Embryonic facial prominence (tissue), 1 donor: Measurements from ENCODE around the gene ZFP64.
"Not testable (repeated sequence)": the region's sequence is repeated elsewhere in the genome, so short reads cannot be mapped to it uniquely, and the experiment has no call there.

Experiments
- DNase-seq: peaks from one replicate; pipeline ENCODE4 v3.0.0-alpha.2; 2016; ENCODE audit errors: extremely low spot score

The ZFP64 gene

GRCh38 chr20:52160049-52160570 is 31.5 kb downstream of the ZFP64 start:
- no peak for DNase-seq

GRCh38 chr20:52154575-52154974 is 37.0 kb downstream of the ZFP64 start:
- DNase-seq: no peak

- no peak for DNase-seq
Measured at GRCh38 chr20:52153896-52154295, 37.7 kb downstream of the ZFP64 start.

- DNase-seq: no peak
Measured at GRCh38 chr20:52152921-52153320, 38.7 kb downstream of the ZFP64 start.

- DNase-seq: no peak
Measured at GRCh38 chr20:52152416-52152815, 39.2 kb downstream of the ZFP64 start.

- peak; percentile 13 for DNase-seq
Measured at GRCh38 chr20:52150440-52151258, 40.9 kb downstream of the ZFP64 start.

GRCh38 chr20:52145587-52145986 is 46.0 kb downstream of the ZFP64 start:
- DNase-seq: no peak

- no peak for DNase-seq
Measured at GRCh38 chr20:52143277-52143676, 48.3 kb downstream of the ZFP64 start.

GRCh38 chr20:52142757-52143156 is 48.8 kb downstream of the ZFP64 start:
- no peak for DNase-seq

GRCh38 chr20:52139986-52140385 is 51.6 kb downstream of the ZFP64 start:
- no peak for DNase-seq

- DNase-seq: no peak
Measured at GRCh38 chr20:52137850-52138249, 53.7 kb downstream of the ZFP64 start.

- DNase-seq: not testable (repeated sequence)
Measured at GRCh38 chr20:52133714-52134113, 57.9 kb downstream of the ZFP64 start.

GRCh38 chr20:52132337-52132736 is 59.2 kb downstream of the ZFP64 start:
- no peak for DNase-seq

GRCh38 chr20:52131048-52131643 is 60.4 kb downstream of the ZFP64 start:
- DNase-seq: no peak

GRCh38 chr20:52130406-52130805 is 61.2 kb downstream of the ZFP64 start:
- no peak for DNase-seq

- no peak for DNase-seq
Measured at GRCh38 chr20:52129611-52130010, 62.0 kb downstream of the ZFP64 start.

- no peak for DNase-seq
Measured at GRCh38 chr20:52127309-52127708, 64.3 kb downstream of the ZFP64 start.

- no peak for DNase-seq
Measured at GRCh38 chr20:52124821-52125220, 66.8 kb downstream of the ZFP64 start.

- no peak for DNase-seq
Measured at GRCh38 chr20:52118696-52119095, 72.9 kb downstream of the ZFP64 start.

GRCh38 chr20:52118016-52118623 is 73.5 kb downstream of the ZFP64 start:
- no peak for DNase-seq

GRCh38 chr20:52110456-52110855 is 81.1 kb downstream of the ZFP64 start:
- no peak for DNase-seq
